Activated CD4-positive, alpha-beta T cell treated with anti-CD3 and anti-CD28 coated beads, Interleukin-10, Interleukin-2, amounts not matched to agents 100 ng/mL and 50 ng/mL, durations not matched to agents 16 hours and 8 hours (primary cell): ENCODE measurements around the gene TP73.
A peak's percentile ranks its signal among the peaks of the same experiment; 100 is the strongest.

Experiments
- DNase-seq: peaks from one replicate; pipeline ENCODE4 v3.0.0-alpha.2; 2020

TP73 gene

DNA sequence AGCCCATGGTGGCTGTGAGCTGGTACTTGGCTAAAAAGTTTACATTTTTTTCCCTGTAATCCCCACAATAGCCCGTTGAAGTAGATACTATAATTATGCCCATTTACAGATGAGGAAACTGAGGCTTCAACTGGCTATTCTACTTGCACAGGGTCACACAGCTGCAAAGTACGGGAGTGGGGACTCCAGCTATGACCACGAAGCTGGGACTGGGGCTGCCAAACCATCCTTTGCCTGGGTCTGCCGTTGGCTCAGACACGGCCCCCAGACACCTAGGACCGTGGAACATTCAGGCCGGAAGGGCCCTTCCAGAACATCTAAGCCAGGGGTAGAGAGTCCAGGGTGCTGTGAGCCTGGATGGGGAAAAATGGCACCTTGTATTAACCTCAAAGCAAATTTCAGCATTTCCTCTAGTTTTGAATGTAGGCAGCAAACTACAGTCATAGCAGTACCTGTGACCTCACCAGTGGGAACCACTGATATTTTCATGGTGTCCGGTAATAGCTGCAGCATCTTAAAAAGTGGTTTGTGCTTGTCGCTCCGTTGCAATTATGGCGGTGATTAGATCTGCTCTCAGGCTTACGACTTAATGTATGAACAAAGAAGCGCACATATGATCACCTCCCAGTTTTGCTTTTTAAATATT is 4.3 kb downstream of the TP73 start:
- DNase-seq: peak; percentile 74

GRCh38 chr1:3657096-3657475 is 4.8 kb downstream of the TP73 start:
- DNase-seq: no peak

DNA sequence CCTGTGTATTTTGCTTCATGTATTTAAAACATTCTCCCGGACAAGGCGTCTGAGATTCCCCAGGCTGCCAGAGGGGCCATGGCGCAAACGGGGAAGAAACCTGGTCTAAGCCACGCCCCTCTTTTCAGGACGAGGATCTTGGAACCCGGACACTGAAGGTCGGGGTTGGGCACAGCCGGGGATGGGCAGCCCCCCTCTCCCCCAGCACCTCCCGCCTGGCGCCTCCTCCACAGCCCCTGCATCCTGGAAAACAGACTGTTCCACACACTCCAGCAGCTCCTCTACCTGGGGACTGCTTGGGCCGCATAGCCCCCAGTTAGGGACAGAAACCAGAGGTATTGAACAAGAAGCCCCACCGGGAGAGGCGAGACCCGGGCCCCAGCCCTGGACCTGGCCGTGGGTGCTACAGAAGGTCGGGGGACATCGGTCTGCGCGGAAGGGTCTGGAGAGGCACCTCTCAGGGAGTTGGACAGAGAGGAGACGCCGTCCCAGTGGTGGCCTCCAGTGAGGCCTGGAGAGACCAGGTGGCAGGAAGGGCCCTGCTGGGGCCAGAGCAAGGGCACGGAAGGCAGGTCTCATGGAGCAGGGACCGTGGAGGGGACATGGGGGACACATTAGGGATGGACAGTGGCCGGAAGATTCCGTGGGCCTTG is 5.4 kb downstream of the TP73 start:
- DNase-seq: no peak

- no peak for DNase-seq
These were observed 5.9 kb downstream of the TP73 start for GRCh38 chr1:3658231-3658615.

DNA sequence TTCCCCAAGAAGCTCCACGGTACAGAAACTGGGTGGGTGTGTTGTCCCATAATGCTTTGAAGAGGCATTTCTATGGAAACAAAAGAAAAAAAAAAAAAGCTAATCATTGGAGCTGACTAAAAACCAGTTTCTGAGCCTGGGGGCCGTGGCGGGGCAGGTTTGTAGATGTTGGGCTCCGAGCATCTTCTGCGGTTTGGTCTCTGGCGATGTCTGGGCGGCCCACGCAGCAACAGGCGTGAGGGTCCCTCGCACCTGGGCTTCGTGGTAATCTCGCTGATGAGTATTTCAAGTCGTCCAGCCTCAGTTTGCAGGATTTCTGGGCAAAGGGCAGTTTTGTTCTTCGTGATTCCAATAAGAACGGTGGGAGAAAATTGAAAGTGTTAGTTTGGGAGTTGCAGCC is 6.8 kb downstream of the TP73 start:
- DNase-seq: no peak

DNA sequence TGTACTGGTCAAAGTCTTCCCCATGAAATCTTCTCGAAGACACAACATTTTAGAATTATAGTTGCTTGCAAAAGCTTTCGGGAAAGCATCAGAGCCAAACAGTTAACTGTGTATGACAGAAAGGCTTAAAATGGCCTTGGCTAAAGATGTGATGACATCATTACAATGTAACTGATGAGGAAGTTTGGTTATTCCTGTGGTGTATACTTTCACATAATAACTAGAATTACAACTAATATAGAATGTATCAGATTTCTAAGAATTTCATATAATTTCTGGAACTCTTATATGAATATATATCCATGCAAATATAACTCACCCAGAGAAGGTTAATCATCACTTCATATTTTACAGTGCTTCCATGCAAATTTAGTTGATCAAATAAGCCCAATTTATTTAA is 8.4 kb downstream of the TP73 start:
- peak; percentile 20 for DNase-seq

- DNase-seq: no peak
These were observed 9.3 kb downstream of the TP73 start for GRCh38 chr1:3661631-3662030.

DNA sequence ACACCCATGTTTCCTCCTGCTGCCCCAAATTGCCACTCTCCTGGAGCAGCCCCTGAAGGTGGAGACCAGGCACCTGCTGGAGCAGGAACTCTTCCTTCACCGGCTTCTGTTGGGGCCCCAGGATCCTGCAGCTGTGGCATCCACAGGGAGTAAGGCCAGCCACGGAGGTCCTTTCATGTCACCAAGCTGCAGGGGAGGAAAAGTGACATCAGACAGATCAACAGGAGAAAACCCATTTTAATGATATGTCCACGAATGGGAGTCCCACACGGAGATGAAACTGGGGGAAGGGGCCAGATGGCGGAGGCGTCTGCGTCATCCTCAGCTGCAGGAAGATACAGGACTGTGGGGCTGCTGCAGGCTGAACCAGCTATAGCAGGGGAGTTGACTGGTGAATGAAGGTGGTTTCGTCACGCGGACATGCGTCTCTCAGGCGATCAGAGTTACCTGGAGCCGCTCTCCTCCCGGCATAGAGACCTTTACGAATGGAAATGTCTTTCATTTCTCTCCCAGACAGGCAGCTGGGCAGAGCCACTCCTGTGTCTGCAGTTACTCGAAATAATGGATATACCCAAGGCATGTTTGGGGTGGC is 9.9 kb downstream of the TP73 start:
- no peak for DNase-seq

GRCh38 chr1:3663999-3664699 is 11.8 kb downstream of the TP73 start:
- DNase-seq: no peak

- DNase-seq: no peak
These were observed 12.5 kb downstream of the TP73 start for GRCh38 chr1:3664700-3665375.

- no peak for DNase-seq
These were observed 15.8 kb downstream of the TP73 start for GRCh38 chr1:3668148-3668547.

- DNase-seq: no peak
These were observed 16.4 kb downstream of the TP73 start for GRCh38 chr1:3668585-3669300.

DNA sequence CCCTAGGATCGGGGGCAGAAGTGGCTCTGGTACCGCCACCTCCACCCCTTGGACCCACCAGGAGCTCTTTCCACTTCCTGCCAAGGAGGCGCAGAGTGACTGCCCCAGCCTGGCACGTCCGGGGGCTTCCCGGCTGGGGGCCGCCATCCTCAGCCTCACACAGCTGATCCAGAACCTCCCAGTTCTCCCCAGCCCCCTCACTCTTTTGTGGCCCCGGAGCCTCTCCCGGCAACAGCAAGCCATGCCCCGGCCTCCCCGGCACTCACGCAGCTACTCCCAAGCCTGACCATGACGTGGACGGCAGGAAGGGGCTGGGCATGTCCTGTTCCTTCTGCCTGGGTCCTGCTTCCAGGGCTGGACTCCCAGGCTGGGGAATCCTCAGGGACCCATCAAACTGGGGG is 17.1 kb downstream of the TP73 start:
- DNase-seq: no peak

GRCh38 chr1:3669971-3670431 is 17.7 kb downstream of the TP73 start:
- no peak for DNase-seq

DNA sequence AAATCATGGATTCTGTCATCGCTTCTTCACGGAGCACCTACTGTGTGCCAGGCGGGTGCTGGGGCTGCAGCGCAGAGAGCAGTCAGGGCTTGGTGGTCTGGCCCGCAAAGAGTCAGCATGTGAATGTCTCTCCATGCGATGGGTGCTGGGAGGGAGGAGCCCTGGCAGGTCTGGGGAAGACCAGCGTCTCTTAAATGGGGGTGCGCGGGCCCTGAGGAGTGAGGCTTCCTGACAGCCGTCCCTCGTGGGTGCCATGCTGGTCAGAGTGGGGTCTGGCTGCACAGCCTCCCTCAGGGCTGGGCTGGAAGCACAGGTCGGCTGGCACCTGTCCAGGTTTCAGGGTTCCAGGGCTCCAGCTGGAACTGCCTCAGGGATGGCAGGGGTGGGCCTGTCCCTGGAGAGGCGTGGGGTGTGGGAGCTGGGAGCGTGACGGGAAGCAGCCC is 18.5 kb downstream of the TP73 start:
- DNase-seq: no peak

DNA sequence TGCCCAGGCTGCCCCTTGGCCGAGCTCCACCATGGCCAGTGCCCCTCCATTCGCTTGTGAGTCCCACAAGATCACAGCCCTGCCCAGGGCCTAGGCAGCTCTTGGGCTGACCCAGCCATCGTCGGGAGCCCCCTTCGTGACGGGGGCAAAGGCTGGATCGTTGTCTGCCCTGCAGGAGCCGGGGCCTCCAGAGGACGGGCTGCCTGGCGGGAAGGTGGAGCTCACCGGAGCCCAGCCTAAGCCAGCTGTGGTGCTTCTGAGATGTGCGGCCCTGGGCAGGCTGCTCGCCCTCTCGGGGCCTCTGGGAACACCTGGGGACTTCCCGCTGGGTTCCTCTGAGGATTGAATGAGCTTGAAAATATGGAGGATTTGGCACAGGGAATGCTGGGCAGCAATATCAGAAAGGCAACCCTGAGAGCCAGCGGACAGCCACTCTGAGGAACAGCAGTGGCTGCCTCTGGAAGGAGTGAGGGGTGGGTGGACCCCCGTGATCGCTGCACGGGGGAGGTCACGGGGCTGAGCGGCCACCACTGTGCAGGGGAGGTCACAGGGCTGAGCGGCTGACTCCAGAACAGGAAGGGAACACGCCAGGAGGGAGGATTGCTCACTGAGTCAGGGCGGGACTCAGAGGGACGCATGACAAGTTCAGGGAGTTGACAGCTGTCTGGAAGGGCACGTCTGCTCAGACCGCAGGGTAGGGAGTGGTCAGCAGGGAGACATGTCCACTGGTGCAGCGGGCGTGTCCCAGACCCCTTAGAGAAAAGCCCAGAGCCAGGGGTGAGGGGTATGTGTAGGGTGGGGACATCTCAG is 19.3 kb downstream of the TP73 start:
- no peak for DNase-seq

DNA sequence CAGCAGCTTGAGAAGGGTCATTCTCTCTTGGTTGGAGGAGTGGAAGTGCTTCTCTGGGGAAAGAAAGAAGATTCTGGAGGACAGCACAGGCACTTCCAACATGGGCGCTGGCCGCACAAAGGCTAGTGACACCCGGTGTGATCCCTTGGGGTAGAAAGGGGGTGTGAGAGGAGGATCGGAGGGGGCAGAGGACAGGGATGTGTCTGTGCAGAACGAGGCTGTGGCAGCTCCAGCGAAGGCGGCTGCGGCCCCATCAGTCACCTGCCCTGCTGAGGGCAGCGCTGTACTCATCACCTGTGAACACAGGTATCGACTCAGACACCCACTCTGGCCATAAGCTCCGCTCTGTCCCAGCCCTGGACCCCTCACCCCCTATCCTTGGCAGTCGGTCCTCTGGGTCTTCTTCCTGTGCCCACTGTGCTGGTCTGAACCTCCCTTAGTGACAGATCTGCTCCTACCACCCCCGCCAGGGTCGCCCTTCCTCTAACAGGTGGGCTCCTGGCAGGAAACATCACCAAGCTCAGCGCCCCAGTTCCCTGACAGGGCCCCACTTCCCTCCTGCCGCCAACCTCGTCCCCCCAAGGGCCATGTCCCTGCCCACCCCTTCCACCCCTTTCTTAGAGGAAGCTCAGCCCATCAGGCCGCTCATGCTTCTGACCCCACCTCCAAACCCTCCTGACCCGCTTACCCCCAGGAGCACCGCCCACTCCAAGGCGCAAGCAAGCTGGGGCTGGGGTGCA is 20.1 kb downstream of the TP73 start:
- DNase-seq: no peak

- DNase-seq: no peak
These were observed 20.6 kb downstream of the TP73 start for GRCh38 chr1:3672971-3673361.

- DNase-seq: no peak
These were observed 21.2 kb downstream of the TP73 start for GRCh38 chr1:3673381-3674099.
